ENCODE data around the gene SIPA1L3. TPM values are rescaled to one million over a fixed set of nuclear protein-coding genes. Genes with fewer than 3 reads are reported as not detected.

The SIPA1L3 gene
- total and polyA plus RNA-seq, 10 of the 15 experiments (the other 5 are each of a cell fraction or from before 2014, with no cell fraction given), result 0.24 to 66.2 (median 19.1) TPM

DNA sequence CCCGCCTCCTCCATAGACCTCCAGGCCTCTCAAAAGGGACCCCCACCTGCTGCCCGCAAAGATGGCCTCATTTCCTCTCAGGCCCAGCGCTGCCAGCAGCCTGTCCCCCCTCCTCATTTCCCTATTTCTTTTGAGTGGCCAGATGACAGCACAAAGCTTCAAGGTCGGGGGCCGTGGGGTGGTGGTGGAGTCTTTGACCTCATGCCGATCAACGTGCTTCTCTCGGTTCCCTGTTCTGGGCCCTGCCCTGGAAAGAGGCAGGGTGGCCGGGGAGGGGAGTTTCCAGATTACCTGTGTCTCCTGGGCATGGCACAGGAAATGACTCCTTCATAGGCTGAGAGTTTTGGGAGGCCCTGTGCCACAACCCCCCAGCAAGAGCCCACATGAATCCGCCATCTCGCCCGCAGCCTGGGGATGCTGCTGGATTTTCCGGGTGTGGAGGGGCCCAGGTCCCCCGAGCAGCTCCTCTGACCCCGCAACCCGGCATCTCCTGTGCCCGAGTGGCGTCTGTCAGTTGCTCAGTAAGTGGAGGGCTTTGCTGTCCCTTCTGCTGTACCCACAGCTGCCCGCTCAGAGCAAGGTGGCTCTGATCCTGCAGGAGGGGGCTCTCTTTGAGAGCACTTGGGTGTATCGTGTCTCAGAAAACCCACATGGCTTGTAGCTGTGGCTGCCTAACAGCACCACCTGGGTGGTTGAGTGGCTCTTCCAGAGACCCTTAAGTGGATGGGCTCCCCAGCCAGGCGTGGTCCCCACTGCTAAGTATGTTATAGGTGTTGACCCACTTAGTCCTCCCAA lies 139.4 kb downstream of the SIPA1L3 start (continued):
- peak; percentile 90 for TF ChIP-seq SPI1 (IDR thresholded peaks at IDR 0.05; ENCODE audit: borderline replicate concordance, insufficient read depth, low read depth, low read length)
- TF ChIP-seq, protein P1, sequence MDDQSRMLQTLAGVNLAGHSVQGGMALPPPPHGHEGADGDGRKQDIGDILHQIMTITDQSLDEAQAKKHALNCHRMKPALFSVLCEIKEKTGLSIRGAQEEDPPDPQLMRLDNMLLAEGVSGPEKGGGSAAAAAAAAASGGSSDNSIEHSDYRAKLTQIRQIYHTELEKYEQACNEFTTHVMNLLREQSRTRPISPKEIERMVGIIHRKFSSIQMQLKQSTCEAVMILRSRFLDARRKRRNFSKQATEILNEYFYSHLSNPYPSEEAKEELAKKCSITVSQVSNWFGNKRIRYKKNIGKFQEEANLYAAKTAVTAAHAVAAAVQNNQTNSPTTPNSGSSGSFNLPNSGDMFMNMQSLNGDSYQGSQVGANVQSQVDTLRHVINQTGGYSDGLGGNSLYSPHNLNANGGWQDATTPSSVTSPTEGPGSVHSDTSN (IDR thresholded peaks at IDR 0.05; ENCODE audit: insufficient replicate concordance, low read depth, low read length), result peak; percentile 49
- TF ChIP-seq SMC3 (IDR thresholded peaks at IDR 0.05; ENCODE audit: borderline replicate concordance, low read length), result peak; percentile 13; the same call in 1 of the 2 replicates
- peak; percentile 97 for TF ChIP-seq IKZF1 (conservative IDR thresholded peaks at IDR 0.05)
- peak; percentile 94 for TF ChIP-seq DPF2 (IDR thresholded peaks at IDR 0.05)
- TF ChIP-seq, protein P2, sequence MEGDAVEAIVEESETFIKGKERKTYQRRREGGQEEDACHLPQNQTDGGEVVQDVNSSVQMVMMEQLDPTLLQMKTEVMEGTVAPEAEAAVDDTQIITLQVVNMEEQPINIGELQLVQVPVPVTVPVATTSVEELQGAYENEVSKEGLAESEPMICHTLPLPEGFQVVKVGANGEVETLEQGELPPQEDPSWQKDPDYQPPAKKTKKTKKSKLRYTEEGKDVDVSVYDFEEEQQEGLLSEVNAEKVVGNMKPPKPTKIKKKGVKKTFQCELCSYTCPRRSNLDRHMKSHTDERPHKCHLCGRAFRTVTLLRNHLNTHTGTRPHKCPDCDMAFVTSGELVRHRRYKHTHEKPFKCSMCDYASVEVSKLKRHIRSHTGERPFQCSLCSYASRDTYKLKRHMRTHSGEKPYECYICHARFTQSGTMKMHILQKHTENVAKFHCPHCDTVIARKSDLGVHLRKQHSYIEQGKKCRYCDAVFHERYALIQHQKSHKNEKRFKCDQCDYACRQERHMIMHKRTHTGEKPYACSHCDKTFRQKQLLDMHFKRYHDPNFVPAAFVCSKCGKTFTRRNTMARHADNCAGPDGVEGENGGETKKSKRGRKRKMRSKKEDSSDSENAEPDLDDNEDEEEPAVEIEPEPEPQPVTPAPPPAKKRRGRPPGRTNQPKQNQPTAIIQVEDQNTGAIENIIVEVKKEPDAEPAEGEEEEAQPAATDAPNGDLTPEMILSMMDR (IDR thresholded peaks at IDR 0.05 in 2 of 3, conservative IDR thresholded peaks at IDR 0.05 in 1 of 3; ENCODE audit: control insufficient read depth in 2 of 3, extremely low read depth in 1 of 3, insufficient read depth in 1 of 3, low read depth in 3 of 3, low read length in 3 of 3), result no peak
- TF ChIP-seq BACH1 (IDR thresholded peaks at IDR 0.05; ENCODE audit: borderline replicate concordance), result no peak; the same call in 1 of the 2 replicates

All from GM12878 (cell line).